NCI-H1092 (cell line): ENCODE results near the gene VPS13D.
"Not testable (repeated sequence)": the region's sequence is repeated elsewhere in the genome, so short reads cannot be mapped to it uniquely, and the experiment has no call there.

Source experiments
- DNase-seq: peaks from one replicate; lab custom pipeline; 2025; lab: John Stamatoyannopoulos, UW

The VPS13D gene

GRCh38 chr1:12285496-12286143, 55.8 kb downstream of the VPS13D start:
- no peak for DNase-seq

- no peak for DNase-seq
These were observed 58.0 kb downstream of the VPS13D start for GRCh38 chr1:12287869-12288268.

DNA sequence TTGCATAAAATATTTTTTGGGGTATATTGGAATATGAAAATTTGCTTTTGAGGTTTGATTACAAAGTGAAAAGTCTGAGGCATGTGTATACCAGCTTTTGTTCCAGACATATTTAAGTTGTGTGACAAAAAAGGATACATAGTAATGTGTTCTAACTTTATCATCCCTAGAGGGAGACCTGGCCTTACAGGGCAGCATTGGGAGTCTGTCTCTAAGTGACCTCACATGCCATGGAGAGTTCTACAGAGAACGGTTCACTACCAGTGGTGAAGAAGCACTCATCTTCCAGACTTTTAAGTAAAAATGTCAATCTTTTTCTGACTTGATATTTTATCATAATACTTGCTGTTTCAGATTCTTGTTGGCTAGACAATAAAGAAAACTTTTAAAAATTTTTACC, 61.0 kb downstream of the VPS13D start:
- DNase-seq, result no peak

- no peak for DNase-seq
These were observed 63.6 kb downstream of the VPS13D start for GRCh38 chr1:12293416-12293815.

GRCh38 chr1:12294076-12294475, 64.2 kb downstream of the VPS13D start:
- DNase-seq, result no peak

GRCh38 chr1:12296016-12296415, 66.2 kb downstream of the VPS13D start:
- no peak for DNase-seq

DNA sequence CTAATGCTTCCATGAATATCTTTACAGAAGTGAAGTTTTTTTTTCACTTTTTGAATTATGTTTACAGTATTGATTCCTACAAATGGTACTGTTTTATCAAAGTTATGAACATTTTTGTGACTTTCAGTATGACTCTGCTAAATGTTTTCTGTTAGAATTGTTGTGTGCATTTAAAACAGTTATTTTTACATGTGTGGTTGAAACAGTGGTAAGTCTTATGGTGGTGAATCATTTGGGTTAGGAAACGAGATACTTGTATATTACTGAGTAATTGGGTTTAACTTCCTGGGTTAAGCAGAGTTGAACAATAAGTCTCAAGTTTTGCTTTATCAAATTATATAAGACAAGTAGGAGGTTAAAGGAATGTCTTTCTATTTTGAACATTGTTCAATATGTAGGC, 66.8 kb downstream of the VPS13D start:
- no peak for DNase-seq

DNA sequence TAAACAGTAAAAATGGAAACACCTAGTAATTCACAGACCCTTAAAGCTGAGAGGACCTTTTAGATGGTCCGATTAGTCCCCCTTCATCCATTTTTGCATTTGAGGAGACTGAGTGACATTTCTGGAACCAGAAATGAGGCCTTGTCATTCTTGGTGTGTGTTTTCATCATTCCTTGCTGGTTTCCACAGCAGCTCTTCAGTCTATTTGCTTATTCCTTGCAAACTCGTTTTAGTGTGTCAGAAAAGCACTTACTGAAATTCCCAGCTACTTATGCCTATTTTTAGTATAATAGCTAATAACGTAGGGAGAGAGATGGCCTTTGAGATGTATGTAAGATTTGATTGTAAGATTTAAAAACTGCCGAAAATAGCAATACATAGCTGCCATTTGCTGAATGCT, 70.9 kb downstream of the VPS13D start:
- no peak for DNase-seq

GRCh38 chr1:12301518-12302237, 71.8 kb downstream of the VPS13D start:
- no peak for DNase-seq

GRCh38 chr1:12302798-12303447, 73.1 kb downstream of the VPS13D start:
- DNase-seq, result no peak

GRCh38 chr1:12305377-12305776, 75.5 kb downstream of the VPS13D start:
- DNase-seq, result no peak

- DNase-seq, result no peak
These were observed 80.2 kb downstream of the VPS13D start for GRCh38 chr1:12309783-12310742.

DNA sequence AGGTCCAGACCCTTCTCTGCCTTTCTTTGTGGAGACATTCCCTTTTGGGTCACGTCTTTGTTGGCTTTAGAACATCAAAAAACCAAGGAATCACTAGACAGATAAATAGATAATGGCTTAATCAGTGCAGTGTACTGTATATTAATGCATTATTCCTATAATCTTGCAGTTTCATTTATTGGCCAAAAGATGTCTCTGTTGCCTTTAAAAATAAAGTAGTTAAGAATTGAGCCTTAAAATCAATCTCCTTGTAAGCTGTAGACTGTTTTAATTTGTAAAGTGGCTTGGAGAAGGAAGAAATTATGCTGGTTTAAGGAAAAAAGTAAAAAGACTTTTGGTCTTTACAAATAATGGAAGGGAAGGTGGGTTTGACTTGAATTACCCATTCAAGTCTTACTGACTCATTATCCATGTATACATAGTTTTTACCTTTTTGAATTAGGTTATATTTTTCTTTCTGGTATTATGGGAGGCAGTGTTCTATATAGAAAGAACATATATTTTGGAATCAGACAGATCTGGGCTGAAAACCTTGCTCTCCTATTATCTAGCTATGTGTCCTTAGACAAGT, 84.6 kb downstream of the VPS13D start:
- DNase-seq, result no peak

DNA sequence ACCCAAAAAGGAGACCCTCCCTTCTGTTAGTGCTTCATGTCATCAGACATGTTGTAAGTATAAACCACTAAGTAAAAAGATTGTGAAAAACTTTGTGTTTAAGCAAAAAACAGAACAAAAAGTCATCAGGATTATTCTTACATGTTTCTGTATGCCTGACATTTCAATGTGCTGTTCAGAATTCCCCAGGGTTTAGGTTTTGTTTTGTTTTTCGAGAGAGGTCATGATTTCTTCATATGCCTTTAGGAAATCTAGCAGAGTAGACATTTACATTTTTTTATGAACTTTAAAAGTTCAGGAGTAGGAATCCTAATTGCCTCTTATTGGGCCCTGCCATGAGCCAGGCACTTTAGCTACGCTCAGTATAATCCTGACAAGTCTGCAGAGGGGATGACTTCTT, 85.3 kb downstream of the VPS13D start:
- no peak for DNase-seq

DNA sequence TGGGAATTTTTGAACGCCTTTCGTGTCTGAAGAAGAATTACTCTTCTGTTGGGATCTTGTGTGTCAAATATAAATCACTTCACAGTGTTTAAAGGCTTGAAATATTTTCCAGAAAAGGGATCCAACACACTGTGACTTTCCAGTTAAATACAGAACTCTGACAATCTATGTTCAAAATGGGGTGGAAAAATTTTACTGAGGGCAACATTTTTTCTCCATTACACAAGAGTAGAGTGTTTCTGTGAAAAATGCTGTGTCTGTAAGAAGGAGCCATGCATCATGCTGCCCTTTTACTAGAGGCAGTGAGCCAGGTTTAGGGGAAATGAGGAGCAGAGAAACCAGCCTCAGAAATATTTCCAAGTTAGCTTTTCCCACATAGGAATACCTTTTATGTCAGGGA, 86.5 kb downstream of the VPS13D start:
- no peak for DNase-seq

GRCh38 chr1:12320486-12320885, 90.7 kb downstream of the VPS13D start:
- DNase-seq, result no peak

DNA sequence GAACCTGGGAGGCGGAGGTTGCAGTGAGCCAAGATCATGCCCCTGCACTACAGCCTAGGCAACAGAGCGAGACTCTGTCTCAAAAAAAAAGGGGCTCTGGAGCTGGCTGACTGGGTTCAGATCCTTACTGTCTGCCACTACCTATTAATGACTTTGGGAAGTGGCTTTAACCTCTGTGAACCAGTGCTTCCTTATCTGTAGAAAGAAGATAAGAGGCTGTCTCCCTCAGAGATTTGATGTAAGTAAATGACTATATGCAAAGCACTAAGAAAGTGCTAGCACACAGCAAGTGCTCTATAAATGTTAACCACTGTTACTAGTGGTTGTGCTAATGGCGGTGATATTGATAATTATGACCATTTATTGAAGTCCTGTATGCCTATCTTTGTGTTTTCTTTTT, 94.6 kb downstream of the VPS13D start:
- DNase-seq, result no peak

DNA sequence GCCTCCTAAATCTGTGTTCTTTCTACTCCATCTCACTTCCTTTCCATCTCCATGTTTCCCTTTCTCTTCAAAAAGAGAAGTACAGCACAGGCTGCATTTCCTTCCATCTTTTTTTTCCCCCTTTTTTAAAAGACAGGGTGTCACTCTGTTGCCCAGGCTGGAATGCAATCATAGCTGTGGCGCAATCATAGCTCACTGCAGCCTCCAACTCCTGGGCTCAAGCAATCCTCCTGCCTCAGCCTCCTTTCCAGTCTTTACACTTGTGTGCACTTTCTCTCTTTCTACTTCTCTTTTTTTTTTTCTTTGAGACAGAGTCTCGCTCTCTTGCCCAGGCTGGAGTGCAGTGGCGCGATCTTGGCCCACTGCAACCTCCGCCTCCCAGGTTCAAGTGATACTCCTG, 95.1 kb downstream of the VPS13D start:
- DNase-seq, result not testable (repeated sequence)

- DNase-seq, result no peak
These were observed 97.2 kb downstream of the VPS13D start for GRCh38 chr1:12326986-12327385.

DNA sequence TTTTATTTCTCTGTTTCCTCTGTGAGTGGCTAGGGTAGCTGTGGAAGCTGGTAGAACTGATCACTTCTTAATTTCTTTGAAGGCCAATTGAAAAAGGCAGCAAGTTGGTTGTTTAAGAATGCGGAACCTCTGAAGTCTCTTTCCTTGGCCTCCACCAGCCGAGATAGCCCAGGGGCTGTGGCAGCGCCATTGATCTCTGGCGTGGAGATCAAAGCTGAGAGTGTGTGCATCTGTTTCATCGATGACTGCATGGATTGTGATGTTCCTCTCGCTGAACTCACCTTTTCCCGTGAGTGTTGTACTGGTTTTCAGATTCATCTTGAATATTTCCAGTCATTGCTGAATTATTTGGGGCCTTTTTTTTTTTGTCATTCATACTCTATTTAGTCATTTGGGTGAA, 97.7 kb downstream of the VPS13D start:
- DNase-seq, result no peak

DNA sequence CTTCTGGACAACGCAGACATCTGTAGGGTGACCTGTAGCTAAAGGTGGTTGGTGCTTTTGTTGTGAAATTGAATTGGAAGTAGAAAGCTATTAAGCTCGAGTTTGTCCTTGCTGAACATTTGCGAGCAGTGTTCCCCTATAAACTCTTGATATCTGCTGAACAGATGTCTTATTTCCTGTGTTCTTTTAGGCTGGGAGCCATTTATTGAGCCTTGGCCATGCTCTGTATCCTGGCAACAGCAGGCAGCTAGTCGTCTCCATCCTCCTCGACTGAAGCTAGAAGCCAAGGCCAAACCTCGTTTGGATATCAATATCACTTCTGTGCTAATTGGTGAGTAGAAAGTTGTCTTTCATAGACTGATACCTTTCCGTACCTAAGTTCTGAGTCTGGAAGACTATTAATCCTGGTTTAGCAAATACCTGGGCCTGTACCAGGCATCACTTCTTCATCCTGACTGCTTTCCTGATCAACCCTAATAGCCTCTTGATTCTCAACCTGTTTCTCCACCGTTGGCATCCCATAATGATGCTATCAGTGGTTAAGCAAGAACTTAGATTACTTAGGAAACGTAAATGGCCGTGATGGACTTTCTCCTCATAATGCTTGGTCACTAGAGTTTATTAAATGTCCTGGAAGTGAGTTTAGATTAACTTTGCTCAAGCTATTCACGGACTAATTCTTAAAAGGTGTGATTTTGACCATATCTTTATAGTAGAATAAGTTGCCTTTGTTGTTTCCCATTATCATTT, 103.4 kb downstream of the VPS13D start:
- no peak for DNase-seq
